Caco-2 (cell line): ENCODE data around the gene POU4F1. TPM values are rescaled to one million over a fixed set of nuclear protein-coding genes. Genes with fewer than 3 reads are reported as not detected.

Experiments
- BruUV-seq: library from RNA; stranded (reverse); fragments of 400-500 nt; replicated peaks from 2 replicates; lab custom pipeline; 2021; lab: Mats Ljungman, UMichigan
- CTCF ChIA-PET: fragments of 300-600 bp; sonication (Branson Sonifier 250); formaldehyde crosslinking; loops from one replicate; lab custom pipeline; 2022; ENCODE audit warnings: antibody characterized with exemption; lab: Charles Lee
- POLR2A ChIA-PET: fragments of 300-600 bp; sonication (Branson Sonifier 250); formaldehyde crosslinking; loops from one replicate; lab custom pipeline; 2022; ENCODE audit warnings: antibody characterized with exemption; lab: Charles Lee
- DNase-seq, 2 experiments: peaks; one replicate each; pipeline versions ENCODE4 v3.0.0 to v3.0.0-alpha.2; 2020 to 2022
- H3K27me3 ChIP-seq: replicated peaks from 2 replicates; pipeline ENCODE4 v1.6.0; 2011; ENCODE audit warnings: low read length; ENCODE audit not compliant: control insufficient read depth, insufficient read depth
- H3K36me3 ChIP-seq: 2 replicates; pipeline ENCODE4 v1.5.1; 2011; ENCODE audit warnings: low read length; ENCODE audit not compliant: control insufficient read depth, insufficient read depth
- H3K4me1 ChIP-seq: fragments of 250-450 bp; sonication (Bioruptor Pico); 2 replicates; pipeline ENCODE4 v1.5.1; 2020; ENCODE audit warnings: mild to moderate bottlenecking
- H3K4me3 ChIP-seq: 2 replicates; pipeline ENCODE4 v1.5.1; 2011; ENCODE audit warnings: low read depth, mild to moderate bottlenecking, control low read depth, low read length
- H3K9me3 ChIP-seq: fragments of 250-450 bp; sonication (Bioruptor Pico); 2 replicates; pipeline ENCODE4 v1.5.1; 2020; ENCODE audit warnings: mild to moderate bottlenecking, moderate library complexity
- H3K27ac Mint-ChIP-seq: one replicate; pipeline ENCODE4 v1.8.0; 2022; ENCODE audit warnings: mixed read lengths; ENCODE audit not compliant: unreplicated experiment
- H3K27me3 Mint-ChIP-seq: one replicate; pipeline ENCODE4 v1.8.0; 2022; ENCODE audit warnings: mixed read lengths; ENCODE audit not compliant: insufficient read depth, unreplicated experiment
- H3K36me3 Mint-ChIP-seq: one replicate; pipeline ENCODE4 v1.8.0; 2022; ENCODE audit warnings: mild to moderate bottlenecking, mixed read lengths; ENCODE audit not compliant: insufficient read depth, unreplicated experiment
- H3K4me1 Mint-ChIP-seq: one replicate; pipeline ENCODE4 v1.8.0; 2022; ENCODE audit warnings: low read depth, mixed read lengths; ENCODE audit not compliant: unreplicated experiment
- H3K4me3 Mint-ChIP-seq: one replicate; pipeline ENCODE4 v1.8.0; 2022; ENCODE audit warnings: mild to moderate bottlenecking, moderate library complexity, mixed read lengths; ENCODE audit not compliant: unreplicated experiment
- H3K9me3 Mint-ChIP-seq: one replicate; pipeline ENCODE4 v1.8.0; 2022; ENCODE audit warnings: mixed read lengths; ENCODE audit not compliant: unreplicated experiment
- CTCF ChIP-seq, 2 experiments: fragments of 200-600 bp in 1 of 2; IDR thresholded peaks; 1 replicate in 1 of 2; 2 replicates in 1 of 2; pipeline versions ENCODE4 v1.5.1 to v1.8.0; 2011 to 2022; ENCODE audit warnings: antibody characterized with exemption in 1 of 2, control low read depth in 1 of 2, inconsistent platforms in 1 of 2, low read depth in 1 of 2, low read length in 1 of 2, mild to moderate bottlenecking in 1 of 2, moderate library complexity in 1 of 2; ENCODE audit not compliant: insufficient read depth in 1 of 2, severe bottlenecking in 1 of 2, unreplicated experiment in 1 of 2
- intact Hi-C: fragments of 100-400 bp; cut with micrococcal nuclease; formaldehyde crosslinking; loops from one replicate; pipeline ENCODE4 v1.10.0; 2022; ENCODE audit not compliant: unreplicated experiment
- total RNA-seq: library from RNA; stranded (reverse); gene quantifications from 2 replicates; pipeline ENCODE4 v1.2.3, GENCODE V29; 2022

Gene POU4F1
- total RNA-seq, 1 experiment from 2014 or later: 8.1 TPM

- no TSS peak for BruUV-seq
- H3K36me3 Mint-ChIP-seq: peaks cover 12% of the 10 kb centered on the region
- H3K4me3 ChIP-seq: no peak overlapping the region
- H3K27me3 Mint-ChIP-seq: peaks cover 3% of the 10 kb centered on the region
- POLR2A ChIA-PET: no interaction called here
- no peaks in the 10 kb centered on the region for H3K9me3 Mint-ChIP-seq
- intact Hi-C loops: no loop called here
- no peak overlapping the region for H3K4me3 Mint-ChIP-seq
- no peak for DNase-seq
- H3K27me3 ChIP-seq: no peaks in the 10 kb centered on the region
- no peaks in the 10 kb centered on the region; the same call in 1 of the 2 replicates for H3K36me3 ChIP-seq
- peaks cover 3% of the 10 kb centered on the region; the same call in 1 of the 2 replicates for H3K4me1 ChIP-seq
- no peak for TF ChIP-seq CTCF (IDR thresholded peaks at IDR 0.05; ENCODE audit: insufficient read depth in 1 of 2, low read depth in 1 of 2, low read length in 1 of 2, severe bottlenecking in 1 of 2, unreplicated experiment in 1 of 2)
- H3K4me1 Mint-ChIP-seq: no peaks in the 10 kb centered on the region
- H3K27ac Mint-ChIP-seq: no peak overlapping the region
- no peaks in the 10 kb centered on the region for H3K9me3 ChIP-seq
- CTCF ChIA-PET: no interaction called here
Measured at GRCh38 chr13:78610381-78610883, 7.1 kb upstream of the POU4F1 start.

- H3K4me3 Mint-ChIP-seq: peak overlapping the region; percentile 72
- no peaks in the 10 kb centered on the region for H3K4me1 Mint-ChIP-seq
- H3K27me3 ChIP-seq: no peaks in the 10 kb centered on the region
- H3K27me3 Mint-ChIP-seq: peaks cover 3% of the 10 kb centered on the region
- H3K36me3 Mint-ChIP-seq: peaks cover 5% of the 10 kb centered on the region
- H3K4me1 ChIP-seq: peaks cover 7% of the 10 kb centered on the region; the same call in 1 of the 2 replicates
- peak overlapping the region; percentile 52 for H3K4me3 ChIP-seq
- H3K36me3 ChIP-seq: no peaks in the 10 kb centered on the region; the same call in 1 of the 2 replicates
- no peak overlapping the region for H3K27ac Mint-ChIP-seq
- ChIA-PET POLR2A (no interaction called here), CTCF (no interaction called here)
- intact Hi-C loops: loop anchor here (2.0 to 10.0 kb wide), 3 partner anchors 21 to 365 kb away; no protein-coding TSS in a partner anchor
- no peak for TF ChIP-seq CTCF (IDR thresholded peaks at IDR 0.05; ENCODE audit: insufficient read depth in 1 of 2, low read depth in 1 of 2, low read length in 1 of 2, severe bottlenecking in 1 of 2, unreplicated experiment in 1 of 2)
- peak in 1 of 2 experiments; percentile 35 for DNase-seq
- no peaks in the 10 kb centered on the region for H3K9me3 ChIP-seq
- H3K9me3 Mint-ChIP-seq: no peaks in the 10 kb centered on the region
- BruUV-seq: no TSS peak
Measured at GRCh38 chr13:78609464-78610205, 6.3 kb upstream of the POU4F1 start.

DNA sequence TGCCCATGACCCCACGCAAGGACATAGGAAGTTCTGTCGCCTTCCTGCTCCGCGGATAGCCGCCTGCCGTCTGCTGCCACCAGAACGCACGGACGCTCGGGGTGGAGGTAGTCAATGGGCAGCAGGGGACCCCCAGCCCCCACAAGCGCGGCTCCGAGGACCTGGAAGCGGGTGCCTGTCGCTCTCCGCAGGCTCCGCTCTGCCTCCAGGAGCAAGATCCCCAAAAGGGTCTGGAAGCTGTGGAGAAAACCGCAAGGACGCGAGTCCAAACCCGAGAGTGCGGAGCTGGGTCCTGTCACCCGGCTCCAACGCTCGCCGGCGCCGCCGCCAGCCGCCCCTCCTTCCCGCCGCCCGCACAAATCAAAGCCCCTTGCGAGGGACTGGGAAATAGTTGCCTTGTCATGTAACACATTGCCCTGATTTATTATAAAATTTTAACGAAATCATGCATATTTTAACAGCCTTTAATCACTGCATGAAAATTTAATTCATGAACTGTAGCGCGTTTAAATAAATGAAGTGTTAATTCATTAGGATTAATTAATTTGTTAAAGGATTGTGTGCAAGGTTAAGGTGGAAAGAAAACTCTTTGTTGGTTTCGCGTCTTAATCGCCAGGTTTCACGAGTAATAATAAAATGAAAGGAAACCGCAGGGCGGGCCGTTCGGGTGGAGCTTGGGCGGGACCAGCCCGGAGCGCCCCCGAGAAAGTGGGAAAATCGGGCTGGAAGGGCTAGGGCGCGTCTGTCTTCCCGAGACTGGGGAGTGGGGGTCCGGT lies 5.5 kb upstream of the POU4F1 start:
- no peak for TF ChIP-seq CTCF (IDR thresholded peaks at IDR 0.05; ENCODE audit: insufficient read depth in 1 of 2, low read depth in 1 of 2, low read length in 1 of 2, severe bottlenecking in 1 of 2, unreplicated experiment in 1 of 2)
- POLR2A ChIA-PET: no interaction called here
- H3K4me3 Mint-ChIP-seq: peak overlapping the region; percentile 72

More for the DNA sequence above, 5.5 kb upstream of the POU4F1 start:
- Histone ChIP-seq H3K36me3 (no peaks in the 10 kb centered on the region), H3K27me3 (no peaks in the 10 kb centered on the region), H3K4me3 (peak overlapping the region; percentile 52), H3K9me3 (no peaks in the 10 kb centered on the region), H3K4me1 (peaks cover 7% of the 10 kb centered on the region; the same call in 1 of the 2 replicates)
- intact Hi-C loops: loop anchor here (2.0 to 10.0 kb wide), 3 partner anchors 22 to 364 kb away; no protein-coding TSS in a partner anchor
- Mint-ChIP-seq H3K27ac (no peak overlapping the region), H3K36me3 (no peaks in the 10 kb centered on the region), H3K4me1 (no peaks in the 10 kb centered on the region), H3K9me3 (no peaks in the 10 kb centered on the region), H3K27me3 (peaks cover 3% of the 10 kb centered on the region)
- BruUV-seq: no TSS peak
- CTCF ChIA-PET: no interaction called here
- DNase-seq: no peak
